Measurements from ENCODE around the gene GAB1.
"Not testable (repeated sequence)": the region's sequence is repeated elsewhere in the genome, so short reads cannot be mapped to it uniquely, and the experiment has no call there.

GAB1 gene

GRCh38 chr4:143345356-143345755 is 8.7 kb downstream of the GAB1 start:
- Histone ChIP-seq H3K4me1 (peaks cover 13% of the 10 kb centered on the region), H3K27me3 (ENCODE audit: low read depth) (no peaks in the 10 kb centered on the region), H3K9me3 (no peaks in the 10 kb centered on the region), H3K4me3 (no peak overlapping the region), H3K36me3 (replicated peaks) (no peaks in the 10 kb centered on the region)
- DNase-seq (ENCODE audit: low spot score in 2 of 2): no peak
- in situ Hi-C loops (cut with MboI; ENCODE audit: low sequenced_read_pairs): no loop called here

- Histone ChIP-seq H3K36me3 (replicated peaks) (no peaks in the 10 kb centered on the region), H3K27me3 (ENCODE audit: low read depth) (no peaks in the 10 kb centered on the region), H3K9me3 (no peaks in the 10 kb centered on the region), H3K4me3 (no peak overlapping the region), H3K4me1 (peaks cover 13% of the 10 kb centered on the region)
- in situ Hi-C loops (cut with MboI; ENCODE audit: low sequenced_read_pairs): no loop called here
- DNase-seq (ENCODE audit: low spot score in 2 of 2): no peak
Observed at GRCh38 chr4:143346206-143346605, 9.5 kb downstream of the GAB1 start.

GRCh38 chr4:143347484-143348111 is 10.9 kb downstream of the GAB1 start:
- in situ Hi-C loops (cut with MboI; ENCODE audit: low sequenced_read_pairs): no loop called here
- Histone ChIP-seq H3K4me1 (peaks cover 25% of the 10 kb centered on the region), H3K27me3 (ENCODE audit: low read depth) (no peaks in the 10 kb centered on the region), H3K4me3 (no peak overlapping the region), H3K9me3 (no peaks in the 10 kb centered on the region), H3K36me3 (replicated peaks) (no peaks in the 10 kb centered on the region)
- no peak for DNase-seq (ENCODE audit: low spot score in 2 of 2)

GRCh38 chr4:143348233-143349077 is 11.8 kb downstream of the GAB1 start:
- Histone ChIP-seq H3K36me3 (replicated peaks) (no peaks in the 10 kb centered on the region), H3K4me3 (no peak overlapping the region), H3K27me3 (ENCODE audit: low read depth) (no peaks in the 10 kb centered on the region), H3K4me1 (peaks cover 30% of the 10 kb centered on the region), H3K9me3 (no peaks in the 10 kb centered on the region)
- DNase-seq (ENCODE audit: low spot score in 2 of 2): no peak
- in situ Hi-C loops (cut with MboI; ENCODE audit: low sequenced_read_pairs): no loop called here

- DNase-seq (ENCODE audit: low spot score in 2 of 2); in situ Hi-C loops (cut with MboI; ENCODE audit: low sequenced_read_pairs); H3K4me3 ChIP-seq; H3K27me3 ChIP-seq (ENCODE audit: low read depth); H3K9me3 ChIP-seq; H3K36me3 ChIP-seq (replicated peaks): not testable (repeated sequence)
- peaks cover 21% of the 10 kb centered on the region for H3K4me1 ChIP-seq
Observed at GRCh38 chr4:143349858-143350527, 13.3 kb downstream of the GAB1 start.

GRCh38 chr4:143351149-143351691 is 14.5 kb downstream of the GAB1 start:
- no peaks in the 10 kb centered on the region for H3K9me3 ChIP-seq
- H3K4me3 ChIP-seq: no peak overlapping the region
- H3K27me3 ChIP-seq (ENCODE audit: low read depth): no peaks in the 10 kb centered on the region
- peaks cover 22% of the 10 kb centered on the region for H3K4me1 ChIP-seq
- H3K36me3 ChIP-seq (replicated peaks): no peaks in the 10 kb centered on the region
- DNase-seq (ENCODE audit: low spot score in 2 of 2): no peak
- in situ Hi-C loops (cut with MboI; ENCODE audit: low sequenced_read_pairs): no loop called here

- peaks cover 28% of the 10 kb centered on the region for H3K4me1 ChIP-seq
- no peak overlapping the region for H3K4me3 ChIP-seq
- no peaks in the 10 kb centered on the region for H3K9me3 ChIP-seq
- H3K27me3 ChIP-seq (ENCODE audit: low read depth): no peaks in the 10 kb centered on the region
- in situ Hi-C loops (cut with MboI; ENCODE audit: low sequenced_read_pairs): no loop called here
- DNase-seq (ENCODE audit: low spot score in 2 of 2): peak; percentile 30 to 53
- no peaks in the 10 kb centered on the region for H3K36me3 ChIP-seq (replicated peaks)
Observed at GRCh38 chr4:143351774-143352451, 15.2 kb downstream of the GAB1 start.

- H3K9me3 ChIP-seq: no peaks in the 10 kb centered on the region
- no peak for DNase-seq (ENCODE audit: low spot score in 2 of 2)
- no peaks in the 10 kb centered on the region for H3K36me3 ChIP-seq (replicated peaks)
- no peak overlapping the region for H3K4me3 ChIP-seq
- peaks cover 28% of the 10 kb centered on the region for H3K4me1 ChIP-seq
- in situ Hi-C loops (cut with MboI; ENCODE audit: low sequenced_read_pairs): no loop called here
- no peaks in the 10 kb centered on the region for H3K27me3 ChIP-seq (ENCODE audit: low read depth)
Observed at GRCh38 chr4:143352720-143353119, 16.0 kb downstream of the GAB1 start.

GRCh38 chr4:143353797-143354196 is 17.1 kb downstream of the GAB1 start:
- DNase-seq (ENCODE audit: low spot score in 2 of 2): no peak
- in situ Hi-C loops (cut with MboI; ENCODE audit: low sequenced_read_pairs): no loop called here
- H3K4me1 ChIP-seq: peaks cover 28% of the 10 kb centered on the region
- no peak overlapping the region for H3K4me3 ChIP-seq
- H3K9me3 ChIP-seq: no peaks in the 10 kb centered on the region
- no peaks in the 10 kb centered on the region for H3K27me3 ChIP-seq (ENCODE audit: low read depth)
- H3K36me3 ChIP-seq (replicated peaks): no peaks in the 10 kb centered on the region

GRCh38 chr4:143354990-143355389 is 18.3 kb downstream of the GAB1 start:
- Histone ChIP-seq H3K4me3 (no peak overlapping the region), H3K36me3 (replicated peaks) (no peaks in the 10 kb centered on the region), H3K4me1 (peaks cover 35% of the 10 kb centered on the region), H3K9me3 (no peaks in the 10 kb centered on the region), H3K27me3 (ENCODE audit: low read depth) (no peaks in the 10 kb centered on the region)
- in situ Hi-C loops (cut with MboI; ENCODE audit: low sequenced_read_pairs): no loop called here
- no peak for DNase-seq (ENCODE audit: low spot score in 2 of 2)

GRCh38 chr4:143355540-143356217 is 19.0 kb downstream of the GAB1 start:
- in situ Hi-C loops (cut with MboI; ENCODE audit: low sequenced_read_pairs): no loop called here
- no peak for DNase-seq (ENCODE audit: low spot score in 2 of 2)
- Histone ChIP-seq H3K36me3 (replicated peaks) (no peaks in the 10 kb centered on the region), H3K4me3 (no peak overlapping the region), H3K4me1 (peaks cover 35% of the 10 kb centered on the region), H3K9me3 (no peaks in the 10 kb centered on the region), H3K27me3 (ENCODE audit: low read depth) (no peaks in the 10 kb centered on the region)

GRCh38 chr4:143356493-143356892 is 19.8 kb downstream of the GAB1 start:
- Histone ChIP-seq H3K9me3 (no peaks in the 10 kb centered on the region), H3K4me3 (no peak overlapping the region), H3K27me3 (ENCODE audit: low read depth) (no peaks in the 10 kb centered on the region), H3K4me1 (peaks cover 34% of the 10 kb centered on the region), H3K36me3 (replicated peaks) (no peaks in the 10 kb centered on the region)
- peak; percentile 47 to 50 for DNase-seq (ENCODE audit: low spot score in 2 of 2)
- in situ Hi-C loops (cut with MboI; ENCODE audit: low sequenced_read_pairs): no loop called here
